B cell (primary cell): ENCODE measurements around the gene AGR2. TPM values are rescaled to one million over a fixed set of nuclear protein-coding genes. Genes with fewer than 3 reads are reported as not detected.

Source experiments
- ATAC-seq: fragments of 200-7000 bp; cut with Tn5 transposase; one replicate; pipeline ENCODE4 v1.10.0; 2021; ENCODE audit warnings: low read depth, mild to moderate bottlenecking, moderate number of reproducible peaks, moderate library complexity
- CTCF ChIA-PET: fragments of 350-600 bp; sonication (Branson Sonifier 250); formaldehyde crosslinking; loops from one replicate; lab custom pipeline; 2021; ENCODE audit warnings: antibody characterized with exemption, inconsistent platforms; lab: Charles Lee
- POLR2A ChIA-PET: fragments of 350-600 bp; sonication (Branson Sonifier 250); formaldehyde crosslinking; loops from one replicate; lab custom pipeline; 2021; ENCODE audit warnings: antibody characterized with exemption; lab: Charles Lee
- DNase-seq: peaks from one replicate; pipeline ENCODE4 v3.0.0; 2013
- H2AFZ ChIP-seq: 2 replicates; pipeline ENCODE4 v1.6.1; 2012; ENCODE audit warnings: mild to moderate bottlenecking, low read depth, low read length; ENCODE audit not compliant: insufficient read depth, poor library complexity, severe bottlenecking
- H3K27ac ChIP-seq, 2 donors: 1 replicate in 1 of 2; 2 replicates in 1 of 2; pipeline ENCODE4 v1.5.1; 2012 to 2013; ENCODE audit warnings: low read length in 2 of 2, mild to moderate bottlenecking in 2 of 2, moderate library complexity in 1 of 2
- H3K27me3 ChIP-seq, 4 experiments: fragments of 200-600 bp in 1 of 4; sonication (generic) in 1 of 4; replicated peaks in 1 of 4; 1 replicate in 2 of 4; 2 replicates in 2 of 4; pipeline versions ENCODE4 v1.6.1 to v1.7.0; 2013 to 2016; ENCODE audit warnings: low read length in 3 of 4, mild to moderate bottlenecking in 2 of 4, mixed read lengths in 1 of 4, moderate library complexity in 1 of 4; ENCODE audit not compliant: insufficient read depth in 4 of 4, control insufficient read depth in 3 of 4; ENCODE audit errors: control extremely low read depth in 1 of 4
- H3K36me3 ChIP-seq, 2 experiments: replicated peaks in 1 of 2; 1 replicate in 1 of 2; 2 replicates in 1 of 2; pipeline versions ENCODE4 v1.6.1 to v1.7.1; 2013; ENCODE audit warnings: low read length in 1 of 2; ENCODE audit not compliant: insufficient read depth in 2 of 2, control insufficient read depth in 1 of 2; ENCODE audit errors: control extremely low read depth in 1 of 2, extremely low read depth in 1 of 2
- H3K4me1 ChIP-seq, 2 donors: fragments of 200-600 bp in 1 of 2; sonication (generic) in 1 of 2; 1 replicate in 1 of 2; 2 replicates in 1 of 2; pipeline versions ENCODE4 v1.5.1 to v1.6.1; 2013 to 2017; ENCODE audit warnings: low read length in 2 of 2; ENCODE audit not compliant: control insufficient read depth in 2 of 2, insufficient read depth in 2 of 2
- H3K4me2 ChIP-seq: replicated peaks from 2 replicates; pipeline ENCODE3; 2012; ENCODE audit warnings: mild to moderate bottlenecking, low read depth, low read length; ENCODE audit not compliant: poor library complexity, severe bottlenecking
- H3K4me3 ChIP-seq, 5 experiments: fragments of 200-600 bp in 1 of 5; sonication (generic) in 1 of 5; 1 replicate in 3 of 5; 2 replicates in 2 of 5; pipeline versions ENCODE4 v1.5.1 to v1.7.0; 2011 to 2016; ENCODE audit warnings: low read length in 4 of 5, mild to moderate bottlenecking in 4 of 5, low read depth in 2 of 5, control low read depth in 1 of 5, moderate library complexity in 1 of 5; ENCODE audit not compliant: insufficient read depth in 1 of 5; ENCODE audit errors: control extremely low read depth in 1 of 5, extremely low read depth in 1 of 5
- H3K79me2 ChIP-seq: fragments of 200-600 bp; sonication (generic); one replicate; pipeline ENCODE4 v1.6.0; 2016; ENCODE audit warnings: low read length; ENCODE audit not compliant: control insufficient read depth, insufficient read depth
- H3K9ac ChIP-seq: fragments of 200-600 bp; sonication (generic); 2 replicates; pipeline ENCODE4 v1.6.1; 2017; ENCODE audit warnings: mild to moderate bottlenecking, low read length, moderate library complexity
- H3K9me3 ChIP-seq, 3 donors: one replicate each; pipeline versions ENCODE4 v1.6.1 to v1.7.1; 2013; ENCODE audit warnings: low read length in 2 of 3; ENCODE audit not compliant: control insufficient read depth in 2 of 3, insufficient read depth in 1 of 3; ENCODE audit errors: control extremely low read depth in 1 of 3
- H4K20me1 ChIP-seq: 2 replicates; pipeline ENCODE4 v1.6.0; 2012; ENCODE audit warnings: mild to moderate bottlenecking, low read length; ENCODE audit not compliant: insufficient read depth, control insufficient read depth, poor library complexity, severe bottlenecking
- H3K27ac Mint-ChIP-seq: one replicate; pipeline ENCODE4 v1.8.0; 2021; ENCODE audit warnings: mixed read lengths
- H3K27me3 Mint-ChIP-seq: one replicate; pipeline ENCODE4 v1.8.0; 2021; ENCODE audit warnings: mixed read lengths
- H3K4me1 Mint-ChIP-seq: one replicate; pipeline ENCODE4 v1.8.0; 2021; ENCODE audit warnings: mixed read lengths
- H3K4me3 Mint-ChIP-seq: one replicate; pipeline ENCODE4 v1.8.0; 2021; ENCODE audit warnings: mixed read lengths
- H3K9me3 Mint-ChIP-seq: one replicate; pipeline ENCODE4 v1.8.0; 2022; ENCODE audit warnings: mixed read lengths; ENCODE audit not compliant: insufficient read depth
- EZH2 ChIP-seq: IDR thresholded peaks from 2 replicates; pipeline ENCODE4 v1.6.1; 2012; ENCODE audit warnings: borderline replicate concordance, low read depth, mild to moderate bottlenecking, moderate library complexity, low read length; ENCODE audit not compliant: insufficient read depth, poor library complexity, severe bottlenecking
- WGBS: methylation state at CpG from one replicate; pipeline ENCODE4 v1.1.5; 2013; ENCODE audit warnings: missing lambda C conversion rate; ENCODE audit not compliant: insufficient coverage; 5-methylcytosine and 5-hydroxymethylcytosine counted together
- intact Hi-C: fragments of 100-400 bp; cut with micrococcal nuclease; formaldehyde crosslinking; loops from one replicate; pipeline ENCODE4 v1.10.0; 2022
- polyA plus RNA-seq: library from polyadenylated mRNA; depleted of rRNA; stranded (reverse); fragments of >200 nt; gene quantifications from 2 replicates; pipeline ENCODE4 v1.2.3, GENCODE V29; 2012
- total RNA-seq, 2 donors: library from RNA; stranded (reverse); fragments of 120-200 nt in 1 of 2; gene quantifications; 1 replicate in 1 of 2; 2 replicates in 1 of 2; pipeline versions ENCODE4 v1.2.3 to v1.2.4, GENCODE V29; 2013 to 2022
- TF ChIP-seq, protein P1 (sequence below): fragments of 200-600 bp; IDR thresholded peaks from one replicate; pipeline ENCODE4 v1.8.0; 2022; ENCODE audit warnings: antibody characterized with exemption, mild to moderate bottlenecking

The AGR2 gene
- total and polyA plus RNA-seq, 2 donors (not counting 1 experiment from before 2014, with no cell fraction given), result not detected

DNA sequence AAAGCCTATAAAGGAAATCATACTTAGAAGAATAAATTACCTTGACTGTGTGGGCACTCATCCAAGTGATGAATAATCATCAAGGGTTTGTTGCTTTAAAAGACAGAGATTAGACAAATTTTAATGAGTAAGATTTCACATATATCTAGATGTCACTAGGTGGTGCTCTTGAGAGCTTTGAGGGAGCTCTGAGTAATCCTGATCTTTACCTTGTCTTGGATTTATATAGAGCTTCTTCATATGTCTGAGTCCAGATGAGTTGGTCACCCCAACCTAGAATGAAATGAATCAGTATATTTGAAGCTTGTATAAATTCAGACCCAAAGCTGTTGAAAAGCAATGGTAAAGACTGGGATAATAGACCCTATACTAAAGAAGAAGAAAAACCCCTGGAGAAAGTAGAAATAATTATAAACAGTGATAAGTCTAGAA, 3.7 kb downstream of the AGR2 start:
- Mint-ChIP-seq H3K27ac (no peak overlapping the region), H3K4me1 (no peaks in the 10 kb centered on the region), H3K4me3 (no peak overlapping the region), H3K27me3 (no peaks in the 10 kb centered on the region), H3K9me3 (no peaks in the 10 kb centered on the region)
- Histone ChIP-seq H2AFZ (no peak overlapping the region), H3K27me3 (no peaks in the 10 kb centered on the region), H3K4me2 (no peak overlapping the region), H4K20me1 (no peaks in the 10 kb centered on the region), H3K27ac (no peak overlapping the region), H3K9ac (no peak overlapping the region), H3K36me3 (no peaks in the 10 kb centered on the region), H3K79me2 (no peaks in the 10 kb centered on the region), H3K9me3 (no peaks in the 10 kb centered on the region), H3K4me1 (no peaks in the 10 kb centered on the region), H3K4me3 (no peak overlapping the region)
- ATAC-seq (peak; percentile 36), DNase-seq (peak; percentile 40)
- POLR2A ChIA-PET, result no interaction called here
- intact Hi-C loops, result loop anchor here (1.0 to 10.0 kb wide), 3 partner anchors 50 to 117 kb away; no protein-coding TSS in a partner anchor
- CTCF ChIA-PET, result interaction anchor here (0.6 to 3.7 kb wide), 21 partner anchors 14 to 182 kb away, joined by 3 to 40 read pairs (median 5); partner anchors contain the start of gene TSPAN13
- no peak for TF ChIP-seq EZH2
- TF ChIP-seq, protein P1, sequence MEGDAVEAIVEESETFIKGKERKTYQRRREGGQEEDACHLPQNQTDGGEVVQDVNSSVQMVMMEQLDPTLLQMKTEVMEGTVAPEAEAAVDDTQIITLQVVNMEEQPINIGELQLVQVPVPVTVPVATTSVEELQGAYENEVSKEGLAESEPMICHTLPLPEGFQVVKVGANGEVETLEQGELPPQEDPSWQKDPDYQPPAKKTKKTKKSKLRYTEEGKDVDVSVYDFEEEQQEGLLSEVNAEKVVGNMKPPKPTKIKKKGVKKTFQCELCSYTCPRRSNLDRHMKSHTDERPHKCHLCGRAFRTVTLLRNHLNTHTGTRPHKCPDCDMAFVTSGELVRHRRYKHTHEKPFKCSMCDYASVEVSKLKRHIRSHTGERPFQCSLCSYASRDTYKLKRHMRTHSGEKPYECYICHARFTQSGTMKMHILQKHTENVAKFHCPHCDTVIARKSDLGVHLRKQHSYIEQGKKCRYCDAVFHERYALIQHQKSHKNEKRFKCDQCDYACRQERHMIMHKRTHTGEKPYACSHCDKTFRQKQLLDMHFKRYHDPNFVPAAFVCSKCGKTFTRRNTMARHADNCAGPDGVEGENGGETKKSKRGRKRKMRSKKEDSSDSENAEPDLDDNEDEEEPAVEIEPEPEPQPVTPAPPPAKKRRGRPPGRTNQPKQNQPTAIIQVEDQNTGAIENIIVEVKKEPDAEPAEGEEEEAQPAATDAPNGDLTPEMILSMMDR, result peak; percentile 64

DNA sequence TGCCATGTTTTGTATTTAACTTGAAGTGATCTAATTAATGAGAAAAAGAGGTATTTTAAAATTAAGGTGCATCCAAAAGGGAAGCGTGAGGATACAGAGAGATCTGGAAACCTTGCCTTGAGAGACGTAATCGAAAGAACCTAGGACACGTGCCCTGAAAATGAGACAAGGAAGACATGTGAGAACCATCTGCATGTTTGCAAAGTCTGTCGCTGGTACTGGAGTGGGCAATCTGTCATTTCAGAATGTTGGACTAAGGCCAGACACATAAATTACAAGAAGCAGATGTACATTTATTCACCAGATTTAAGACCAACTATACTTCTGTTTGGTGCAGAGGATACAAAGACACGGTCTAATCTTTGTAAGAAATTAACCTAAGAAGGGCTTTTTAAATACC, 9.2 kb downstream of the AGR2 start:
- DNase-seq, result no peak
- H3K4me3 ChIP-seq, result no peak overlapping the region
- H4K20me1 ChIP-seq, result no peaks in the 10 kb centered on the region
- no peak overlapping the region for H3K4me2 ChIP-seq
- no peak overlapping the region for H2AFZ ChIP-seq
- no peaks in the 10 kb centered on the region for H3K9me3 ChIP-seq
- H3K27me3 ChIP-seq, result no peaks in the 10 kb centered on the region
- ChIA-PET POLR2A (interaction anchor here (0.6 kb wide), 1 partner anchor 573 kb away, joined by 3 read pairs; no protein-coding TSS in a partner anchor), CTCF (interaction anchor here (0.8 kb wide), 1 partner anchor 90 kb away, joined by 3 read pairs; no protein-coding TSS in a partner anchor)
- intact Hi-C loops, result no loop called here
- H3K4me1 ChIP-seq, result no peaks in the 10 kb centered on the region
- Mint-ChIP-seq H3K4me3 (no peak overlapping the region), H3K27me3 (no peaks in the 10 kb centered on the region), H3K9me3 (no peaks in the 10 kb centered on the region), H3K4me1 (no peaks in the 10 kb centered on the region), H3K27ac (no peak overlapping the region)
- TF ChIP-seq, protein P1, result no peak
- no peak for TF ChIP-seq EZH2
- H3K79me2 ChIP-seq, result no peaks in the 10 kb centered on the region
- H3K36me3 ChIP-seq, result no peaks in the 10 kb centered on the region
- no peak for ATAC-seq
- H3K27ac ChIP-seq, result no peak overlapping the region
- H3K9ac ChIP-seq, result no peak overlapping the region
- 40% methylated on average over 4 of the region's 6 CpGs for WGBS
